Osteocyte (in vitro differentiated cells): ENCODE data around the gene ALDH1L2. TPM values are rescaled to one million over a fixed set of nuclear protein-coding genes. Genes with fewer than 3 reads are reported as not detected.

Source experiments
- DNase-seq: peaks from one replicate; pipeline ENCODE4 v3.0.0; 2021; ENCODE audit warnings: mixed read lengths; ENCODE audit not compliant: unreplicated experiment; ENCODE audit errors: extremely low spot score
- H3K27ac Mint-ChIP-seq: one replicate; pipeline ENCODE4 v1.8.0; 2021; ENCODE audit warnings: mild to moderate bottlenecking, mixed read lengths; ENCODE audit not compliant: unreplicated experiment
- H3K27me3 Mint-ChIP-seq: one replicate; pipeline ENCODE4 v1.8.0; 2021; ENCODE audit warnings: mixed read lengths; ENCODE audit not compliant: unreplicated experiment
- H3K36me3 Mint-ChIP-seq: one replicate; pipeline ENCODE4 v1.8.0; 2021; ENCODE audit warnings: mixed read lengths; ENCODE audit not compliant: unreplicated experiment
- H3K4me1 Mint-ChIP-seq: one replicate; pipeline ENCODE4 v1.8.0; 2021; ENCODE audit warnings: mixed read lengths; ENCODE audit not compliant: unreplicated experiment
- H3K4me3 Mint-ChIP-seq: one replicate; pipeline ENCODE4 v1.8.0; 2021; ENCODE audit warnings: mild to moderate bottlenecking, moderate library complexity, mixed read lengths; ENCODE audit not compliant: unreplicated experiment
- H3K9me3 Mint-ChIP-seq: one replicate; pipeline ENCODE4 v1.8.0; 2021; ENCODE audit warnings: mixed read lengths; ENCODE audit not compliant: unreplicated experiment
- CTCF ChIP-seq: fragments of 200-600 bp; sonication (generic); IDR thresholded peaks from 2 replicates; pipeline ENCODE4 v1.5.0; 2021; ENCODE audit warnings: antibody characterized with exemption, mild to moderate bottlenecking, moderate library complexity
- total RNA-seq: library from RNA; stranded (reverse); gene quantifications from 2 replicates; pipeline ENCODE4 v1.2.1, GENCODE V29; 2021

The ALDH1L2 gene
- total RNA-seq, 1 donor from 2014 or later = 85.5 TPM

- Mint-ChIP-seq H3K36me3 (peaks cover 70% of the 10 kb centered on the region), H3K27me3 (no peaks in the 10 kb centered on the region), H3K27ac (no peak overlapping the region), H3K4me1 (no peaks in the 10 kb centered on the region), H3K4me3 (no peak overlapping the region), H3K9me3 (no peaks in the 10 kb centered on the region)
- DNase-seq = no peak
- TF ChIP-seq CTCF = no peak
Observed at GRCh38 chr12:104997541-104997940, 86.7 kb downstream of the ALDH1L2 start.

GRCh38 chr12:104994336-104994735 is 89.9 kb downstream of the ALDH1L2 start:
- H3K36me3 Mint-ChIP-seq = peaks cover 52% of the 10 kb centered on the region
- H3K4me1 Mint-ChIP-seq = no peaks in the 10 kb centered on the region
- no peak for TF ChIP-seq CTCF
- H3K27me3 Mint-ChIP-seq = no peaks in the 10 kb centered on the region
- DNase-seq = no peak
- no peak overlapping the region for H3K4me3 Mint-ChIP-seq
- no peak overlapping the region for H3K27ac Mint-ChIP-seq
- peaks cover 3% of the 10 kb centered on the region for H3K9me3 Mint-ChIP-seq

- no peak overlapping the region for H3K27ac Mint-ChIP-seq
Observed at GRCh38 chr12:104991565-104992128, 92.6 kb downstream of the ALDH1L2 start.

GRCh38 chr12:104990950-104991349 is 93.3 kb downstream of the ALDH1L2 start:
- TF ChIP-seq CTCF = no peak
- no peaks in the 10 kb centered on the region for H3K27me3 Mint-ChIP-seq
- H3K27ac Mint-ChIP-seq = no peak overlapping the region
- H3K36me3 Mint-ChIP-seq = peaks cover 35% of the 10 kb centered on the region
- H3K4me3 Mint-ChIP-seq = no peak overlapping the region
- H3K4me1 Mint-ChIP-seq = peaks cover 18% of the 10 kb centered on the region
- H3K9me3 Mint-ChIP-seq = peaks cover 5% of the 10 kb centered on the region
- DNase-seq = no peak

More at GRCh38 chr12:104991565-104992128, 92.6 kb downstream of the ALDH1L2 start:
- no peak for TF ChIP-seq CTCF
- Mint-ChIP-seq H3K4me1 (peaks cover 16% of the 10 kb centered on the region), H3K4me3 (no peak overlapping the region), H3K9me3 (peaks cover 5% of the 10 kb centered on the region), H3K36me3 (peaks cover 38% of the 10 kb centered on the region), H3K27me3 (no peaks in the 10 kb centered on the region)
- DNase-seq = no peak

- Mint-ChIP-seq H3K27me3 (peaks cover under 1% of the 10 kb centered on the region), H3K36me3 (peaks cover 15% of the 10 kb centered on the region), H3K9me3 (peaks cover 5% of the 10 kb centered on the region), H3K27ac (peak within 1 kb of the TSS; percentile 71), H3K4me1 (peaks cover 23% of the 10 kb centered on the region), H3K4me3 (peak within 1 kb of the TSS; percentile 85)
- DNase-seq = peak; percentile 96
- no peak for TF ChIP-seq CTCF
Observed at GRCh38 chr12:104986022-104986941, 98.0 kb downstream of the ALDH1L2 start, which contains the start of gene NOPCHAP1. TSS of gene NOPCHAP1 (plus strand) at chr12:104986316. CDS start at chr12:104986353, 37 bp downstream.
